HuH-7 (cell line): ENCODE data around the gene CCT7.

Experiments used
- DNase-seq: peaks from one replicate; pipeline ENCODE4 v3.0.0; 2011; ENCODE audit warnings: low spot score

CCT7 gene

GRCh38 chr2:73294239-73294638, 60.1 kb downstream of the CCT7 start:
- no peak for DNase-seq

DNA sequence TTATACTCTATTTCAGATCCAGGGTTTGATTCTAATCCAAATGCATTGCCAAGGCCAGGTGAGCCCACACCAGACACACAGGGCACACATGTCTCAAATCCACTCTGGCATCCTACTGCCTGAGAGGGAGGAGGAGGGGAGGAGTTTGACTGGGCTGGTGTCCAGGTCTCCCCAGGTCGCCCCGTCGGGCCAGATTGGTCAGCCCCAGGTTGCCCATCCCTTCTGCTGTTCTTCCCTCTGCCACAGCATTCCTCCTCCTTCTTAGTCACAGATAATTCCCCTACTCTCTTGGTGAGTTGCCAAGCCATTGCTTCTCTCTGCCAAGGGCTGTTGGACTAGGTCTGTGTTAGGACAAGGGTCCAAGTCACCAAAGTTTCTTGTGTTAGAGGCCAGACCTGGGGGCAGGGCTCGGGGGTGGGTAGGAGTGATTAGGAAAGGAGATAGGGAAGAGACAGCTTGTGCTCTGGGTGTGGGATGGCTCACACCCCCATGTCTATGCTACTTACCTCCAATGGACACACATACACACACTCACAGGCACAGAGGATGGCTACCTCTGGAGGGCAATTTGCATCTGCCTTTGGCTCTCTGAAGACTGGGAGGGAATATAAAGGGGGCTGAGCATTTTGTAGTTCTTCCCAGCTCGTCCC, 61.8 kb downstream of the CCT7 start:
- DNase-seq: no peak

GRCh38 chr2:73297151-73297559, 63.0 kb downstream of the CCT7 start:
- no peak for DNase-seq

DNA sequence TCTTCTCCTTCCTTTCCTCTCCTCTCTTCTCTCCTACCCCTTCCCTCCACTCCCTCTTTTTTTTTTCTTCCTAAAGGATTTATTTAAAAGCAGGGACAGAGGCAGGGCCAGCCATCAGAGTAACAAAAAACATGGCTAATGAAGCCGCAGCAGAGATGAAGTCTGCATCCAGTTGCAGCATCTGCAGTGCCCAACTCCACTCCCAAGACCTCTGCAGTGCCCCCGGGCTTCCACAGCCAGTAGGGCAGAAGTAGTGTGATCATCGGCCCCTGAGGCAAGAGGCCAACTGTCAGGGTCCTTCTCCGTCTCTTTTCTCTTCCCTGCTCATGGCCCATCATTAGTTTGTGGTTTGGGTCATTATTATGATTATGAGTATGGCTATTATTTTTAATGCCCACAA, 63.5 kb downstream of the CCT7 start:
- no peak for DNase-seq

DNA sequence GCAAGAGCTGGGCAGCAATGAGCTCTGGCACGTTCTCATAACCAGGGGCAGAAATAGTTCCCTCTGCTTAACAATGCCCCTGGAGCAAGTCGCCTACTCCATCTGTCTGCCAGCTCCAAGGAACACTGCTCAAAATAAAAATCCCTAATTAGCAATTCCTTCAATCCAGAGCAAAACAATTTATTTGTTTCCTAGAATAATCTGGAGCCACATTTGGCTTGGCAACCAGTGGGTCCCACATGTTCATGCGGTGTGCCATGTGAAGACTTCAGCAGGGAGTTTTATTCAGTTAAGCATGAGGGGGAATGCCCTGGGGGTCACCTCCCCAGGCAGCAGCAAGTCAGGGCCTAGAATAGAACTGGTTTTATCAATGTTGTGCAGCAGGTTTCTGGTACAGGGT, 66.8 kb downstream of the CCT7 start:
- no peak for DNase-seq

DNA sequence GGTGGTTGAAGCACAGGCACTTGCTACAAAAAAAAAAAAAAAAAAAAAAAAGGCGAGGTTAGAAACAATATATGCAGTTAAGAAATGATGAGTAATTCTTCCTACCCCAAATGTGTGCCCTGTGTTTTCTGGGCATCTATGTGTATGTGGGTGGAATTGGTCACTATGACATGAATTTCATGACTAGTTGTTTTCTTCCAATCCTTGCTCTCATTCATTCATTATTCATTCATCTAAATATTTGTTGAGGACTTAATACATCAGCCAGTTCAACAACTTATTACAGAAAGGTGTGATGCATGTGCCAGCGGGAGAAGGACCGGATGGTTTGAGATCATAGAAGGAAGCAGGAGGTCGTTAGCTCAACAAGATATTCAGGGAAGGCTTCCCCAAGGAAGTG, 67.5 kb downstream of the CCT7 start:
- DNase-seq: no peak
